PFSK-1 (cell line): ENCODE data around the gene CNTN3.

Experiments
- FOXP2 ChIP-seq: optimal IDR thresholded peaks from 2 replicates; pipeline ENCODE3; 2011; ENCODE audit warnings: borderline replicate concordance, control low read depth, inconsistent platforms; ENCODE audit not compliant: insufficient read depth; ENCODE audit errors: extremely low read length, extremely low read depth
- POLR2AphosphoS5 ChIP-seq: IDR thresholded peaks from 2 replicates; pipeline ENCODE4 v1.6.1; 2012; ENCODE audit warnings: low read depth, mild to moderate bottlenecking, control low read depth, low read length, moderate library complexity
- REST ChIP-seq, 2 experiments: IDR thresholded peaks; 2 replicates each; pipeline versions ENCODE4 v1.6.1 to v1.8.0; 2011 to 2012; ENCODE audit warnings: low read depth in 2 of 2, low read length in 2 of 2, control low read depth in 1 of 2, inconsistent platforms in 1 of 2, mild to moderate bottlenecking in 1 of 2, moderate library complexity in 1 of 2; ENCODE audit not compliant: insufficient read depth in 1 of 2
- SIN3A ChIP-seq: IDR thresholded peaks from 2 replicates; pipeline ENCODE4 v1.6.1; 2012; ENCODE audit warnings: mild to moderate bottlenecking, low read length, moderate library complexity, borderline replicate concordance; ENCODE audit not compliant: insufficient read depth
- TAF1 ChIP-seq: IDR thresholded peaks from 2 replicates; pipeline ENCODE4 v1.6.1; 2012; ENCODE audit warnings: low read length, control low read depth, borderline replicate concordance; ENCODE audit not compliant: insufficient read depth

CNTN3 gene

DNA sequence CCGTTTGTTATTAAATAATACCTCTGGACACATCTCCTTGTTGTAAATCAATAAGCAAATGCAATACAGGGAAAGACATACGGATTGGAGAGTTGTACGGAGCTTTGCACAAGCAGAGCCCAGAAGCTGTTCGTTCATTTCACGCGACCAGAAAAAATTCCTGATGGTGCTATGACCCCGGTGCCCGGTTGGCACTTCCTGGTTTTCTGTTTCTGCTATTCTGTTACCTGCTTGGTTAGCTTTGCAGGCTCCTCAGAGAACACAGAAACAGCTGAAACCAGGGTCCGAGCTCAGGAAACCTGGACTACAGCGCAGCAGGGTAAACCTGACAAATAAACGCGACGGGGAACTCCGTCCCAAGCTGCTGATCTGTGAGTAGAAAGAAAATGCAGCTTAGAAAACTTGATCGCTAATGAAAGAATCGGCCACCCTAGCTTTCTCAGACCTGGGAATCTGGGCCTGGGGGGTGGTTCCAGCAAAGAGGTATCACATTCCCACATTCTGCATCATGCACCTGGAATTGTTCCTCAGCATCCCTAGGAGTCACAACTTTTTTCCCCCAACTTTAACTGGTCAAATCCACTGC is 845 bp downstream of the CNTN3 start:
- TF ChIP-seq SIN3A (no peak), POLR2AphosphoS5 (no peak), FOXP2 (no peak), REST (IDR thresholded peaks at IDR 0.05; ENCODE audit: insufficient read depth in 1 of 2, low read depth in 2 of 2, low read length in 2 of 2) (no peak), TAF1 (no peak)

GRCh38 chr3:74613060-74613459 is 1.4 kb downstream of the CNTN3 start:
- TF ChIP-seq FOXP2 (no peak), TAF1 (no peak), SIN3A (no peak), POLR2AphosphoS5 (no peak), REST (IDR thresholded peaks at IDR 0.05; ENCODE audit: insufficient read depth in 1 of 2, low read depth in 2 of 2, low read length in 2 of 2) (no peak)

DNA sequence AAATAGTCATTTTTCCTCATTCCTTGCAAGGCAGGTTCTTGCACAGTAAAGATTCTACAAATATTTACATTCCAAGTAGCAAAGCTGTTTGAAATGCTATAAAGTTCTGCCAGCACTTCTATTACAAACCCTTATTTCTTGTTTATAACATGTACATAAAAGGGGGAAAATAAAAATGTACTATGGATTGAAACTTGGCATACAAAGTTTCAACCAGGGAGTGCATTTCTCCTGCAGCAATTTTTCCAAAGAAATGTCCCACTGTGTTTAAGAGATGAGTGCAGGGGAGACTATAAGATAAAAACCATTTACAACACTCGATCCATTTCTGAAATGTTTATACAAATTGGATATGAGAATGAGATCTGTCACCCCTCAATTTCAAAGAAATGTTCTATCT is 3.3 kb downstream of the CNTN3 start:
- TF ChIP-seq TAF1 (no peak), POLR2AphosphoS5 (no peak), SIN3A (no peak), REST (IDR thresholded peaks at IDR 0.05; ENCODE audit: insufficient read depth in 1 of 2, low read depth in 2 of 2, low read length in 2 of 2) (no peak), FOXP2 (no peak)

GRCh38 chr3:74607803-74608202 is 6.7 kb downstream of the CNTN3 start:
- no peak for TF ChIP-seq FOXP2
- TF ChIP-seq SIN3A: no peak
- no peak for TF ChIP-seq POLR2AphosphoS5
- no peak for TF ChIP-seq TAF1
- no peak for TF ChIP-seq REST (IDR thresholded peaks at IDR 0.05; ENCODE audit: insufficient read depth in 1 of 2, low read depth in 2 of 2, low read length in 2 of 2)

DNA sequence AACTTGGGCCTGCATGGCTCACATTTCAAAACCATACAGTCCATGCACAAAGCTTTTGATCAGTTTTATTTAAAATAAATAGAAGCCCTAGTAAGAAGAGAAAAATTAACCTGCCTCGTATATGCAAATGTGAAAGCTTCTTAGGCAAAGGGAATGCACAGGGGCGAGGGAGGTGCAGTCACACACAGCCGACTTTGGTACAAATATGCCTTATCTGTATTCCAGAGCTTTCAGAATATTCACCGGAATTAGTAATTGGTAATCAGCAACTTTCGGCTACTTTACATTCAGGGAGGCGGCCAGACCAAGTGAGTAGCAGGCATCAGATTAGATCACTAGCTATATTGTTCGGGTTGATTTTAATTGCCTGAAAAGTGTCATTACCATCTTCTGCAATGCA is 7.5 kb downstream of the CNTN3 start:
- TF ChIP-seq POLR2AphosphoS5 (no peak), REST (IDR thresholded peaks at IDR 0.05; ENCODE audit: insufficient read depth in 1 of 2, low read depth in 2 of 2, low read length in 2 of 2) (no peak), SIN3A (no peak), FOXP2 (no peak), TAF1 (no peak)
